ENCODE measurements around the gene NHLRC2. TPM values are rescaled to one million over a fixed set of nuclear protein-coding genes. Genes with fewer than 3 reads are reported as not detected.
A peak's percentile ranks its signal among the peaks of the same experiment; 100 is the strongest.

The NHLRC2 gene
- total and polyA plus RNA-seq, 2 of the 13 experiments (the other 11 are each of a cell fraction or from before 2014, with no cell fraction given), result 7.6 to 12.7 TPM

DNA sequence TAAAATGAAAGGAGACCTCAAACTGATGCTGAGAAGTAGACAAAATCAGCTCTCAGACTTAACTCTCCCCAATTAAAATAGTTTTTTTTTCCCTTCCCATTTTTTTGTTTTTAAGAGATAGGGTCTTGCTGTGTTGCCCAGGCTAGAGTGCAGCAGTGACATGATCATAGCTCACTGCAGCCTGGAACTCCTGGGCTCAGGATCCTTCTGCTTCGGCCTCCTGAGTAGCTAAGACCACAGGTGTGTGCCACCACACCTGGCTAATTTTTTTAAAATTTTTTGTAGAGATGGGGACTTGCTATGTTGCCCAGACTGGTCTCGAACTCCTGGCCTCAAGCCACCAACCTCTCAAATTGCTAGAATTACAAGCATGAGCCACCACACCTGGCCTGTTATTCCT is 61.1 kb downstream of the NHLRC2 start:
- ChIA-PET POLR2A (no interaction called here), CTCF (ENCODE audit: low intra/inter-chr PET ratio, low total read pairs) (no interaction called here)
- FAIRE-seq (no peak), DNase-seq (ENCODE audit: low spot score) (no peak), ATAC-seq (no peak)
- no peak overlapping the region for H2AFZ ChIP-seq (ENCODE audit: low read length)
- H3K79me2 ChIP-seq (ENCODE audit: insufficient read depth, low read length), result no peaks in the 10 kb centered on the region
- 97% methylated on average over 2 of the region's 2 CpGs for WGBS (ENCODE audit: low lambda C conversion rate)
- no peaks in the 10 kb centered on the region for H3K4me1 ChIP-seq (ENCODE audit: insufficient read depth, low read length)
- TF ChIP-seq ZNF121 (CRISPR knock-in tag; IDR thresholded peaks at IDR 0.05) (peak; percentile 45; the same call in 1 of the 2 replicates), SMAD9 (CRISPR knock-in tag; IDR thresholded peaks at IDR 0.05) (no peak)
- intact Hi-C loops (cut with micrococcal nuclease; ENCODE audit: unreplicated experiment) (loop anchor here (10.0 kb wide), 1 partner anchor 189 kb away; no protein-coding TSS in a partner anchor), in situ Hi-C loops (cut with HindIII; ENCODE audit: extremely low pct_ligation_motif_present, low pct_unique_long_range_greater_than_20kb) (no loop called here)
- H3K27ac ChIP-seq (ENCODE audit: extremely low read length, insufficient read depth, low read length), result no peak overlapping the region
- H3K9ac ChIP-seq (ENCODE audit: insufficient read depth, low read depth, low read length), result no peak overlapping the region
- no peaks in the 10 kb centered on the region for H3K27me3 ChIP-seq (ENCODE audit: control insufficient read depth in 1 of 2, insufficient read depth in 2 of 2, low read length in 2 of 2)
- H3K36me3 ChIP-seq (replicated peaks in 1 of 2; ENCODE audit: control insufficient read depth in 1 of 2, insufficient read depth in 2 of 2, low read length in 2 of 2), result no peaks in the 10 kb centered on the region; a peak in 1 of 5 replicates
- H3K9me3 ChIP-seq (ENCODE audit: low read length), result no peaks in the 10 kb centered on the region
- no peaks in the 10 kb centered on the region for H4K20me1 ChIP-seq (ENCODE audit: insufficient read depth, low read length)
- BruUV-seq (replicated peaks), result no TSS peak
- no peak overlapping the region for H3K4me2 ChIP-seq (ENCODE audit: low read depth, low read length)
- no peak overlapping the region for H3K4me3 ChIP-seq (replicated peaks in 1 of 3; ENCODE audit: insufficient read depth in 1 of 3, low read depth in 2 of 3, low read length in 3 of 3)

DNA sequence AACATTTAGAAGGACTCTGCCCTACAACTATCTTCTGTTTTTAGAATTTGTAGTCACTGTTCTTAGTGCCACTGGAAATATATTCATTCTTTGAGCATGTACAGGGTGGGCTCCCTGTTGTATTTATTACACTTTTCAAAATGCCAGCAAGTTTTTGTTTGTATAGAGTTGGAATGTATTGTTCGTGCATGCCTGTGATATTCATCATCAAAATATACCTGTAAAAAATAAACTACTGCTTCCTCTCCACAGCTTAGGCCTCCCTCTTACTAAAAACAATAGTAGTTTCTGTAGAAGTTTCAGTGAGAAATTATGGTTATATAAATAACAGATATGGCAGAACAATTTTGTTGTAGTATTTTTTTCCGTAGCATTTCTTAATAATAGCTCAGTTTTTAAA is 61.6 kb downstream of the NHLRC2 start:
- CTCF ChIA-PET (ENCODE audit: low intra/inter-chr PET ratio, low total read pairs), result no interaction called here
- no peak overlapping the region for H3K27ac ChIP-seq (ENCODE audit: extremely low read length, insufficient read depth, low read length)
- WGBS (ENCODE audit: low lambda C conversion rate), result 94% methylated on average over 2 of the region's 2 CpGs
- H3K36me3 ChIP-seq (replicated peaks in 1 of 2; ENCODE audit: control insufficient read depth in 1 of 2, insufficient read depth in 2 of 2, low read length in 2 of 2), result no peaks in the 10 kb centered on the region; a peak in 1 of 5 replicates
- intact Hi-C loops (cut with micrococcal nuclease; ENCODE audit: unreplicated experiment) (loop anchor here (10.0 kb wide), 1 partner anchor 189 kb away; no protein-coding TSS in a partner anchor), in situ Hi-C loops (cut with HindIII; ENCODE audit: extremely low pct_ligation_motif_present, low pct_unique_long_range_greater_than_20kb) (no loop called here)
- no peak overlapping the region for H3K9ac ChIP-seq (ENCODE audit: insufficient read depth, low read depth, low read length)
- FAIRE-seq (no peak), ATAC-seq (no peak), DNase-seq (ENCODE audit: low spot score) (no peak)
- no peak overlapping the region for H3K4me3 ChIP-seq (replicated peaks in 1 of 3; ENCODE audit: insufficient read depth in 1 of 3, low read depth in 2 of 3, low read length in 3 of 3)
- POLR2A ChIA-PET, result no interaction called here
- H3K4me2 ChIP-seq (ENCODE audit: low read depth, low read length), result no peak overlapping the region
- no peaks in the 10 kb centered on the region for H4K20me1 ChIP-seq (ENCODE audit: insufficient read depth, low read length)
- no peaks in the 10 kb centered on the region for H3K79me2 ChIP-seq (ENCODE audit: insufficient read depth, low read length)
- H2AFZ ChIP-seq (ENCODE audit: low read length), result no peak overlapping the region
- no peaks in the 10 kb centered on the region for H3K9me3 ChIP-seq (ENCODE audit: low read length)
- BruUV-seq (replicated peaks), result no TSS peak
- H3K27me3 ChIP-seq (ENCODE audit: control insufficient read depth in 1 of 2, insufficient read depth in 2 of 2, low read length in 2 of 2), result no peaks in the 10 kb centered on the region
- H3K4me1 ChIP-seq (ENCODE audit: insufficient read depth, low read length), result no peaks in the 10 kb centered on the region
- TF ChIP-seq STAG1 (CRISPR knock-in tag; IDR thresholded peaks at IDR 0.05), result no peak
- TF ChIP-seq ZNF343 (CRISPR knock-in tag; IDR thresholded peaks at IDR 0.05), result no peak
- TF ChIP-seq NR1H2 (CRISPR knock-in tag; IDR thresholded peaks at IDR 0.05; ENCODE audit: borderline replicate concordance, low read depth), result no peak
- TF ChIP-seq, protein P1, sequence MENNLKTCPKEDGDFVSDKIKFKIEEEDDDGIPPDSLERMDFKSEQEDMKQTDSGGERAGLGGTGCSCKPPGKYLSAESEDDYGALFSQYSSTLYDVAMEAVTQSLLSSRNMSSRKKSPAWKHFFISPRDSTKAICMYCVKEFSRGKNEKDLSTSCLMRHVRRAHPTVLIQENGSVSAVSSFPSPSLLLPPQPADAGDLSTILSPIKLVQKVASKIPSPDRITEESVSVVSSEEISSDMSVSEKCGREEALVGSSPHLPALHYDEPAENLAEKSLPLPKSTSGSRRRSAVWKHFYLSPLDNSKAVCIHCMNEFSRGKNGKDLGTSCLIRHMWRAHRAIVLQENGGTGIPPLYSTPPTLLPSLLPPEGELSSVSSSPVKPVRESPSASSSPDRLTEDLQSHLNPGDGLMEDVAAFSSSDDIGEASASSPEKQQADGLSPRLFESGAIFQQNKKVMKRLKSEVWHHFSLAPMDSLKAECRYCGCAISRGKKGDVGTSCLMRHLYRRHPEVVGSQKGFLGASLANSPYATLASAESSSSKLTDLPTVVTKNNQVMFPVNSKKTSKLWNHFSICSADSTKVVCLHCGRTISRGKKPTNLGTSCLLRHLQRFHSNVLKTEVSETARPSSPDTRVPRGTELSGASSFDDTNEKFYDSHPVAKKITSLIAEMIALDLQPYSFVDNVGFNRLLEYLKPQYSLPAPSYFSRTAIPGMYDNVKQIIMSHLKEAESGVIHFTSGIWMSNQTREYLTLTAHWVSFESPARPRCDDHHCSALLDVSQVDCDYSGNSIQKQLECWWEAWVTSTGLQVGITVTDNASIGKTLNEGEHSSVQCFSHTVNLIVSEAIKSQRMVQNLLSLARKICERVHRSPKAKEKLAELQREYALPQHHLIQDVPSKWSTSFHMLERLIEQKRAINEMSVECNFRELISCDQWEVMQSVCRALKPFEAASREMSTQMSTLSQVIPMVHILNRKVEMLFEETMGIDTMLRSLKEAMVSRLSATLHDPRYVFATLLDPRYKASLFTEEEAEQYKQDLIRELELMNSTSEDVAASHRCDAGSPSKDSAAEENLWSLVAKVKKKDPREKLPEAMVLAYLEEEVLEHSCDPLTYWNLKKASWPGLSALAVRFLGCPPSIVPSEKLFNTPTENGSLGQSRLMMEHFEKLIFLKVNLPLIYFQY (CRISPR knock-in tag; IDR thresholded peaks at IDR 0.05; ENCODE audit: borderline replicate concordance), result no peak
- TF ChIP-seq, protein P2, sequence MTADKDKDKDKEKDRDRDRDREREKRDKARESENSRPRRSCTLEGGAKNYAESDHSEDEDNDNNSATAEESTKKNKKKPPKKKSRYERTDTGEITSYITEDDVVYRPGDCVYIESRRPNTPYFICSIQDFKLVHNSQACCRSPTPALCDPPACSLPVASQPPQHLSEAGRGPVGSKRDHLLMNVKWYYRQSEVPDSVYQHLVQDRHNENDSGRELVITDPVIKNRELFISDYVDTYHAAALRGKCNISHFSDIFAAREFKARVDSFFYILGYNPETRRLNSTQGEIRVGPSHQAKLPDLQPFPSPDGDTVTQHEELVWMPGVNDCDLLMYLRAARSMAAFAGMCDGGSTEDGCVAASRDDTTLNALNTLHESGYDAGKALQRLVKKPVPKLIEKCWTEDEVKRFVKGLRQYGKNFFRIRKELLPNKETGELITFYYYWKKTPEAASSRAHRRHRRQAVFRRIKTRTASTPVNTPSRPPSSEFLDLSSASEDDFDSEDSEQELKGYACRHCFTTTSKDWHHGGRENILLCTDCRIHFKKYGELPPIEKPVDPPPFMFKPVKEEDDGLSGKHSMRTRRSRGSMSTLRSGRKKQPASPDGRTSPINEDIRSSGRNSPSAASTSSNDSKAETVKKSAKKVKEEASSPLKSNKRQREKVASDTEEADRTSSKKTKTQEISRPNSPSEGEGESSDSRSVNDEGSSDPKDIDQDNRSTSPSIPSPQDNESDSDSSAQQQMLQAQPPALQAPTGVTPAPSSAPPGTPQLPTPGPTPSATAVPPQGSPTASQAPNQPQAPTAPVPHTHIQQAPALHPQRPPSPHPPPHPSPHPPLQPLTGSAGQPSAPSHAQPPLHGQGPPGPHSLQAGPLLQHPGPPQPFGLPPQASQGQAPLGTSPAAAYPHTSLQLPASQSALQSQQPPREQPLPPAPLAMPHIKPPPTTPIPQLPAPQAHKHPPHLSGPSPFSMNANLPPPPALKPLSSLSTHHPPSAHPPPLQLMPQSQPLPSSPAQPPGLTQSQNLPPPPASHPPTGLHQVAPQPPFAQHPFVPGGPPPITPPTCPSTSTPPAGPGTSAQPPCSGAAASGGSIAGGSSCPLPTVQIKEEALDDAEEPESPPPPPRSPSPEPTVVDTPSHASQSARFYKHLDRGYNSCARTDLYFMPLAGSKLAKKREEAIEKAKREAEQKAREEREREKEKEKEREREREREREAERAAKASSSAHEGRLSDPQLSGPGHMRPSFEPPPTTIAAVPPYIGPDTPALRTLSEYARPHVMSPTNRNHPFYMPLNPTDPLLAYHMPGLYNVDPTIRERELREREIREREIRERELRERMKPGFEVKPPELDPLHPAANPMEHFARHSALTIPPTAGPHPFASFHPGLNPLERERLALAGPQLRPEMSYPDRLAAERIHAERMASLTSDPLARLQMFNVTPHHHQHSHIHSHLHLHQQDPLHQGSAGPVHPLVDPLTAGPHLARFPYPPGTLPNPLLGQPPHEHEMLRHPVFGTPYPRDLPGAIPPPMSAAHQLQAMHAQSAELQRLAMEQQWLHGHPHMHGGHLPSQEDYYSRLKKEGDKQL (CRISPR knock-in tag; IDR thresholded peaks at IDR 0.05; ENCODE audit: low read depth), result no peak
- no peak for TF ChIP-seq MYNN (CRISPR knock-in tag; IDR thresholded peaks at IDR 0.05; ENCODE audit: low read depth)
- TF ChIP-seq HES4 (CRISPR knock-in tag; IDR thresholded peaks at IDR 0.05; ENCODE audit: borderline replicate concordance), result no peak
- TF ChIP-seq XBP1 (CRISPR knock-in tag; IDR thresholded peaks at IDR 0.05), result no peak
